ENCODE measurements around the gene SLC2A10. TPM values are rescaled to one million over a fixed set of nuclear protein-coding genes. Genes with fewer than 3 reads are reported as not detected.

The SLC2A10 gene
- polyA plus RNA-seq, 1 donor (not counting 4 experiments of a cell fraction or from before 2014, with no cell fraction given), result not detected

DNA sequence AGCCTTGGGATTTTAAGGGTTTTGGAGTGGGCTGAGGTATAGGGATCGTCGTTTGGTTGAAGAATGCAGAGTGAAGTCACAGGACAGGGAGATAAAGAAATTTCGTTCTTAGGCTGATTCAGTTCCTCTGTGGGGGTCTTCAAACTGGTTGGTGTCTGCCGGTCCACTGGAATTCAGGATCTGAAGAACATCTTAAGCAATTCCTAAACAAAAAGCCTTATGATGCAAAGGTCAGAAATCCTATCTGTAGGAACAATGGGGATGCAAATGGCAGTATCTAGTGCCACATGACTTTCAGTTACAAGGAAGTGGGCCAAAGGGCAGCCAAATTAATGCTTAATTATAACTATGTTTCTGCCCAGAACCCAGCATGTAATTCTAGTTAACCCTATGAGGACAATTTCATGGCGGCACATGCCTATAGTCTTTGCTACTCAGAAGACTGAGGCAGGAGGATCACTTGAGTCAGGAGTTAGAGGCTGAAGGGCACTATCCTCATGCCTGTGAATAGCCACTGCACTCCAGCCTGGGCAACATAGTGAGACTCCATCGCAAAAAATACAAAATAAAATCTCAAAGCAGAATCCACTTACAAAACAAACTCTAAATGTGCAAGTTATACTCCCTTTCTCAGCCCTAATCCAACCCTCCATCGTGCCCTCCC lies 4.6 kb upstream of the SLC2A10 start:
- Histone ChIP-seq H3K9me3 (ENCODE audit: control insufficient read depth, low read depth, low read length) (peaks cover 2% of the 10 kb centered on the region), H4K20me1 (ENCODE audit: control insufficient read depth, extremely low read depth, insufficient read depth, low read length) (no peaks in the 10 kb centered on the region), H3K79me2 (ENCODE audit: control insufficient read depth, insufficient read depth, low read length) (no peaks in the 10 kb centered on the region), H2AFZ (ENCODE audit: control insufficient read depth, low read length) (no peak overlapping the region), H3K4me3 (ENCODE audit: control insufficient read depth in 2 of 3, extremely low read depth in 1 of 3, insufficient read depth in 2 of 3, low read depth in 1 of 3, low read length in 3 of 3) (no peak overlapping the region), H3K9me1 (ENCODE audit: control insufficient read depth, extremely low read depth, insufficient read depth, low read length) (no peaks in the 10 kb centered on the region), H3K27ac (ENCODE audit: control insufficient read depth, insufficient read depth, low read length) (no peak overlapping the region), H3K9ac (ENCODE audit: control insufficient read depth, extremely low read depth, insufficient read depth, low read length) (no peak overlapping the region), H3K4me1 (ENCODE audit: control insufficient read depth, extremely low read depth, insufficient read depth, low read length) (no peaks in the 10 kb centered on the region), H3K36me3 (ENCODE audit: control insufficient read depth in 2 of 2, extremely low read depth in 1 of 2, insufficient read depth in 2 of 2, low read length in 2 of 2) (no peaks in the 10 kb centered on the region), H3K27me3 (ENCODE audit: control insufficient read depth, extremely low read depth, insufficient read depth, low read length) (peaks cover 15% of the 10 kb centered on the region), H3K4me2 (ENCODE audit: control insufficient read depth, extremely low read depth, insufficient read depth, low read depth, low read length) (no peak overlapping the region)
- dilution Hi-C loops (cut with MboI; ENCODE audit: extremely low pct_ligation_motif_present, low sequenced_read_pairs), result no loop called here
- no peak for TF ChIP-seq EZH2 (IDR thresholded peaks at IDR 0.05; ENCODE audit: low read length)
- TF ChIP-seq, protein P1, sequence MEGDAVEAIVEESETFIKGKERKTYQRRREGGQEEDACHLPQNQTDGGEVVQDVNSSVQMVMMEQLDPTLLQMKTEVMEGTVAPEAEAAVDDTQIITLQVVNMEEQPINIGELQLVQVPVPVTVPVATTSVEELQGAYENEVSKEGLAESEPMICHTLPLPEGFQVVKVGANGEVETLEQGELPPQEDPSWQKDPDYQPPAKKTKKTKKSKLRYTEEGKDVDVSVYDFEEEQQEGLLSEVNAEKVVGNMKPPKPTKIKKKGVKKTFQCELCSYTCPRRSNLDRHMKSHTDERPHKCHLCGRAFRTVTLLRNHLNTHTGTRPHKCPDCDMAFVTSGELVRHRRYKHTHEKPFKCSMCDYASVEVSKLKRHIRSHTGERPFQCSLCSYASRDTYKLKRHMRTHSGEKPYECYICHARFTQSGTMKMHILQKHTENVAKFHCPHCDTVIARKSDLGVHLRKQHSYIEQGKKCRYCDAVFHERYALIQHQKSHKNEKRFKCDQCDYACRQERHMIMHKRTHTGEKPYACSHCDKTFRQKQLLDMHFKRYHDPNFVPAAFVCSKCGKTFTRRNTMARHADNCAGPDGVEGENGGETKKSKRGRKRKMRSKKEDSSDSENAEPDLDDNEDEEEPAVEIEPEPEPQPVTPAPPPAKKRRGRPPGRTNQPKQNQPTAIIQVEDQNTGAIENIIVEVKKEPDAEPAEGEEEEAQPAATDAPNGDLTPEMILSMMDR (optimal IDR thresholded peaks at IDR 0.05 in 1 of 3, IDR thresholded peaks at IDR 0.05 in 1 of 3, conservative IDR thresholded peaks at IDR 0.05 in 1 of 3; ENCODE audit: extremely low read depth in 1 of 3, insufficient read depth in 2 of 3, low read length in 3 of 3), result no peak
- no peak for DNase-seq (ENCODE audit: low read depth, low spot score)
- no peak for FAIRE-seq

DNA sequence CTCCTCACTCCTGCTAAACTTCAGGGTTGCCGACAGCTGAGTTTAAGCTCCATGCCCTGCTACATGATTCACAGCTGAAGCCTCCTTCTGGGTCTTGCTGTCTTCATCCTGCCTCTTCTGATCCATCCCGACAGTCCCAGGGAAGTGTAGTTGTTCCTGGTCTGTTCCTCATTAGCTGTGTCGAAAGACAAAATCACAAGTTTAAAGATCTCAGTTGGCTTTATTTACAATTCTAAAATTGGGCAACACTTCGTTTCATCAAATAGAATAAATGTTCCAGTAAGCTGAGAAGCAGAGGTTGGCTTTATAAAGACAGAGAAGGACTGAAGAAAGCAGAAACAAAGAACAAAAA lies 4.1 kb upstream of the SLC2A10 start:
- Histone ChIP-seq H3K9me3 (ENCODE audit: control insufficient read depth, low read depth, low read length) (peaks cover 2% of the 10 kb centered on the region), H3K9me1 (ENCODE audit: control insufficient read depth, extremely low read depth, insufficient read depth, low read length) (no peaks in the 10 kb centered on the region), H3K4me1 (ENCODE audit: control insufficient read depth, extremely low read depth, insufficient read depth, low read length) (no peaks in the 10 kb centered on the region), H4K20me1 (ENCODE audit: control insufficient read depth, extremely low read depth, insufficient read depth, low read length) (no peaks in the 10 kb centered on the region), H3K79me2 (ENCODE audit: control insufficient read depth, insufficient read depth, low read length) (no peaks in the 10 kb centered on the region), H3K27me3 (ENCODE audit: control insufficient read depth, extremely low read depth, insufficient read depth, low read length) (peaks cover 20% of the 10 kb centered on the region), H3K36me3 (ENCODE audit: control insufficient read depth in 2 of 2, extremely low read depth in 1 of 2, insufficient read depth in 2 of 2, low read length in 2 of 2) (no peaks in the 10 kb centered on the region), H3K9ac (ENCODE audit: control insufficient read depth, extremely low read depth, insufficient read depth, low read length) (no peak overlapping the region), H3K4me3 (ENCODE audit: control insufficient read depth in 2 of 3, extremely low read depth in 1 of 3, insufficient read depth in 2 of 3, low read depth in 1 of 3, low read length in 3 of 3) (no peak overlapping the region), H3K4me2 (ENCODE audit: control insufficient read depth, extremely low read depth, insufficient read depth, low read depth, low read length) (no peak overlapping the region), H2AFZ (ENCODE audit: control insufficient read depth, low read length) (no peak overlapping the region), H3K27ac (ENCODE audit: control insufficient read depth, insufficient read depth, low read length) (no peak overlapping the region)
- DNase-seq (ENCODE audit: low read depth, low spot score) (no peak), FAIRE-seq (no peak)
- no peak for TF ChIP-seq EZH2 (IDR thresholded peaks at IDR 0.05; ENCODE audit: low read length)
- TF ChIP-seq, protein P1 (optimal IDR thresholded peaks at IDR 0.05 in 1 of 3, IDR thresholded peaks at IDR 0.05 in 1 of 3, conservative IDR thresholded peaks at IDR 0.05 in 1 of 3; ENCODE audit: extremely low read depth in 1 of 3, insufficient read depth in 2 of 3, low read length in 3 of 3), result no peak
- dilution Hi-C loops (cut with MboI; ENCODE audit: extremely low pct_ligation_motif_present, low sequenced_read_pairs), result no loop called here

All from keratinocyte (primary cell).